Peyer's patch (tissue), 4 donors: ENCODE data around the gene RNF123.

Source experiments
- POLR2A ChIP-seq, 2 donors: fragments of 450-650 bp; IDR thresholded peaks; one replicate each; pipeline ENCODE4 v1.5.1; 2017; ENCODE audit warnings: antibody characterized with exemption in 2 of 2, mild to moderate bottlenecking in 2 of 2, moderate library complexity in 2 of 2
- TF ChIP-seq, protein P1 (sequence below), 6 experiments: fragments of 450-650 bp in 4 of 6; fragments of 200-600 bp in 2 of 6; sonication (generic) in 1 of 6; IDR thresholded peaks; one replicate each; pipeline ENCODE4 v1.5.1; 2017 to 2019; ENCODE audit warnings: antibody characterized with exemption in 6 of 6, mild to moderate bottlenecking in 3 of 6, moderate library complexity in 1 of 6

DNA sequence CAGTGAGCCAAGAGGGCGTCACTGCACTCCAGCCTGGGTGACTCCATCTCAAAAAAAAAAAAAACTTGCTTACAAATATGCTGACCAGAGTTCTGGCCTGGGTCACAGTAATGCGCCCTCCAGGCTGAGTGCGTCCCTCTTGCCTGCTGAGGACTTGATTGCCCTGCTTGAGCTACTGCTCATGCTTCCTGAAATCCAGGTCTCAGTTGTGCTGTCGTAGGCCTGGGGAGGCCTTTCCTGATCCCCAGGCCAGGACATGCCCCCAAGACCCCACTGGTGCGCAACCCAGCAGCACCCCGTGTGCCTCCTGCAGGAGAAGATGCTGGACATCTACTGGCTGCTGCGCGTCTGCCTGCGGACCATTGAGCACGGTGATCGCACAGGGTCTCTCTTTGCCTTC is 22.8 kb downstream of the RNF123 start:
- TF ChIP-seq, protein P1, sequence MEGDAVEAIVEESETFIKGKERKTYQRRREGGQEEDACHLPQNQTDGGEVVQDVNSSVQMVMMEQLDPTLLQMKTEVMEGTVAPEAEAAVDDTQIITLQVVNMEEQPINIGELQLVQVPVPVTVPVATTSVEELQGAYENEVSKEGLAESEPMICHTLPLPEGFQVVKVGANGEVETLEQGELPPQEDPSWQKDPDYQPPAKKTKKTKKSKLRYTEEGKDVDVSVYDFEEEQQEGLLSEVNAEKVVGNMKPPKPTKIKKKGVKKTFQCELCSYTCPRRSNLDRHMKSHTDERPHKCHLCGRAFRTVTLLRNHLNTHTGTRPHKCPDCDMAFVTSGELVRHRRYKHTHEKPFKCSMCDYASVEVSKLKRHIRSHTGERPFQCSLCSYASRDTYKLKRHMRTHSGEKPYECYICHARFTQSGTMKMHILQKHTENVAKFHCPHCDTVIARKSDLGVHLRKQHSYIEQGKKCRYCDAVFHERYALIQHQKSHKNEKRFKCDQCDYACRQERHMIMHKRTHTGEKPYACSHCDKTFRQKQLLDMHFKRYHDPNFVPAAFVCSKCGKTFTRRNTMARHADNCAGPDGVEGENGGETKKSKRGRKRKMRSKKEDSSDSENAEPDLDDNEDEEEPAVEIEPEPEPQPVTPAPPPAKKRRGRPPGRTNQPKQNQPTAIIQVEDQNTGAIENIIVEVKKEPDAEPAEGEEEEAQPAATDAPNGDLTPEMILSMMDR (IDR thresholded peaks at IDR 0.05) = no peak
- no peak for TF ChIP-seq POLR2A (IDR thresholded peaks at IDR 0.05)
